Heart left ventricle (tissue), 13 donors: Measurements from ENCODE around the gene FKBP15.

Source experiments
- CTCF ChIP-seq, 12 donors: fragments of 200-600 bp; sonication (generic) in 4 of 12; IDR thresholded peaks; one replicate each; pipeline versions ENCODE4 v1.5.0 to v1.8.0; 2018 to 2022; ENCODE audit warnings: antibody characterized with exemption in 12 of 12, mild to moderate bottlenecking in 5 of 12
- POLR2A ChIP-seq, 2 donors: fragments of 450-650 bp; IDR thresholded peaks; one replicate each; pipeline ENCODE4 v1.6.1; 2017; ENCODE audit warnings: antibody characterized with exemption in 2 of 2, mild to moderate bottlenecking in 2 of 2, moderate library complexity in 2 of 2
- donor health status: ischemic (EF 13 %, LVEDD 7.1; RV severe dilation, severe dysfunction).
- donor health status: DM: no; HTN: yes; CAD: no.
- donor health status: DM: no; HTN: no; CAD: no.
- donor health status: ischemic (EF 25% LVEDD 6.9; RV normal size, moderate dysfunction).
- donor health status: ischemic (EF 25% LVEDD 5.7; RV mildly dilated, moderate dysfunction).
- donor health status: ischemic (EF 35%, LVEDD 5.7; RV mildly dilated, moderate dysfunction).
- donor health status: nonischemic (EF 11% LVEDD 7.7; RV severe dilation, severe dysfunction).
- donor health status: DM: yes; HTN: yes; CAD: no.
- donor health status: PGD.
- donor health status: ischemic (EF 29% LVEDD 5.4; RV normal size, mild dysfunction).
- donor health status: nonischemic (EF 23%, LVEDD 6.1; RV moderate dilation, normal function).

- TF ChIP-seq CTCF (IDR thresholded peaks at IDR 0.05) (no peak), POLR2A (IDR thresholded peaks at IDR 0.05) (no peak)
Measured at GRCh38 chr9:113258282-113258681, 37.2 kb upstream of the FKBP15 start.
